A549 (cell line): ENCODE results near the gene NKX2-8. TPM values are rescaled to one million over a fixed set of nuclear protein-coding genes. Genes with fewer than 3 reads are reported as not detected.

ENCODE experiments used
- ATAC-seq, 2 experiments: fragments of 200-7000 bp in 1 of 2; fragments of >200 bp in 1 of 2; cut with Nextera tagmentation in 1 of 2; cut with Tn5 transposase in 1 of 2; 3 replicates each; pipeline versions ENCODE4 v1.8.0 to v1.9.1; 2018 to 2020; ENCODE audit warnings: mild to moderate bottlenecking in 1 of 2, moderate library complexity in 1 of 2
- CTCF ChIA-PET: fragments of 300-600 bp; sonication (Branson Sonifier 250); formaldehyde crosslinking; extraction: SDS; loops from one replicate; lab custom pipeline; 2021; ENCODE audit warnings: antibody characterized with exemption, inconsistent platforms; lab: Yijun Ruan, JAX
- POLR2A ChIA-PET: fragments of 350-600 bp; formaldehyde crosslinking; extraction: SDS; loops from one replicate; lab custom pipeline; 2021; ENCODE audit warnings: antibody characterized with exemption, inconsistent platforms; lab: Yijun Ruan, JAX
- DNase-seq, 2 experiments: peaks; one replicate each; pipeline versions ENCODE4 v3.0.0 to v3.0.0-alpha.2; 2011 to 2016; ENCODE audit warnings: low read depth in 1 of 2, low spot score in 1 of 2
- FAIRE-seq: peaks from 2 replicates; lab custom pipeline; 2011; peaks lifted over from hg19 to GRCh38; lab: Jason Lieb, UNC
- H3K27ac ChIP-seq, 2 experiments: fragments of >200 bp; sonication (Bioruptor Twin); formaldehyde crosslinking; 3 replicates each; pipeline ENCODE4 v1.5.1; 2016 to 2017
- H3K4me1 ChIP-seq: fragments of >200 bp; sonication (Bioruptor Twin); formaldehyde crosslinking; 3 replicates; pipeline ENCODE4 v1.6.1; 2016
- H3K4me2 ChIP-seq: fragments of >200 bp; sonication (Bioruptor Twin); formaldehyde crosslinking; 3 replicates; pipeline ENCODE4 v1.6.1; 2016
- H3K4me3 ChIP-seq: fragments of >200 bp; sonication (Bioruptor Twin); formaldehyde crosslinking; 3 replicates; pipeline ENCODE4 v1.5.1; 2016
- H3K9me3 ChIP-seq: fragments of >200 bp; sonication (Bioruptor Twin); formaldehyde crosslinking; 3 replicates; pipeline ENCODE4 v1.6.1; 2016
- BHLHE40 ChIP-seq: IDR thresholded peaks from 2 replicates; pipeline ENCODE4 v1.6.1; 2012; ENCODE audit warnings: low read depth, low read length, inconsistent platforms
- CHD4 ChIP-seq: fragments of 200-600 bp; sonication (generic); IDR thresholded peaks from 2 replicates; pipeline ENCODE4 v1.6.1; 2016; ENCODE audit warnings: antibody characterized with exemption, mild to moderate bottlenecking, borderline replicate concordance
- CTCF ChIP-seq: fragments of >200 bp; sonication (Bioruptor Twin); formaldehyde crosslinking; IDR thresholded peaks from 3 replicates; pipeline ENCODE4 v1.5.1; 2016
- ELK1 ChIP-seq: fragments of 150-350 bp; IDR thresholded peaks from 2 replicates; pipeline ENCODE4 v1.6.1; 2014; ENCODE audit warnings: low read depth, mild to moderate bottlenecking, low read length
- GATA3 ChIP-seq: IDR thresholded peaks from 2 replicates; pipeline ENCODE4 v1.6.1; 2012; ENCODE audit warnings: borderline replicate concordance
- HEYL ChIP-seq: fragments of 250-450 bp; sonication (Bioruptor Pico); IDR thresholded peaks from 2 replicates; pipeline ENCODE4 v1.8.0; 2021; ENCODE audit warnings: mild to moderate bottlenecking, moderate library complexity
- KDM5A ChIP-seq: fragments of 200-600 bp; sonication (generic); IDR thresholded peaks from 2 replicates; pipeline ENCODE4 v1.6.1; 2016; ENCODE audit warnings: antibody characterized with exemption, mild to moderate bottlenecking
- MAFK ChIP-seq: fragments of 450-650 bp; IDR thresholded peaks from 2 replicates; pipeline ENCODE4 v1.6.1; 2014; ENCODE audit not compliant: partially characterized antibody
- MAZ ChIP-seq: fragments of 150-350 bp; IDR thresholded peaks from 2 replicates; pipeline ENCODE4 v1.6.1; 2014; ENCODE audit warnings: antibody characterized with exemption, low read depth, low read length, borderline replicate concordance
- MYC ChIP-seq: IDR thresholded peaks from 2 replicates; pipeline ENCODE4 v1.6.1; 2012; ENCODE audit warnings: mild to moderate bottlenecking, inconsistent platforms, low read length, improper control_type of control experiment, borderline replicate concordance
- POLR2AphosphoS2 ChIP-seq: conservative IDR thresholded peaks from 2 replicates; pipeline ENCODE4 v1.6.1; 2012; ENCODE audit warnings: low read length, improper control_type of control experiment, inconsistent platforms
- RAD21 ChIP-seq, 2 experiments: fragments of >200 bp in 1 of 2; sonication (Bioruptor Twin) in 1 of 2; formaldehyde crosslinking in 1 of 2; IDR thresholded peaks in 1 of 2; conservative IDR thresholded peaks in 1 of 2; 2 replicates in 1 of 2; 3 replicates in 1 of 2; pipeline ENCODE4 v1.6.1; 2012 to 2018; ENCODE audit warnings: inconsistent platforms in 1 of 2
- RFX5 ChIP-seq: fragments of 450-650 bp; IDR thresholded peaks from 2 replicates; pipeline ENCODE4 v1.7.1; 2014; ENCODE audit warnings: antibody characterized with exemption, mild to moderate bottlenecking, moderate library complexity
- SMC3 ChIP-seq: fragments of >200 bp; sonication (Bioruptor Twin); formaldehyde crosslinking; IDR thresholded peaks from 3 replicates; pipeline ENCODE4 v1.6.1; 2018; ENCODE audit warnings: inconsistent platforms
- TFCP2L1 ChIP-seq: fragments of 250-450 bp; sonication (Bioruptor Pico); IDR thresholded peaks from 2 replicates; pipeline ENCODE4 v1.5.0; 2021; ENCODE audit warnings: mild to moderate bottlenecking
- ZC3H11A ChIP-seq: fragments of 450-650 bp; IDR thresholded peaks from 2 replicates; pipeline ENCODE4 v1.6.1; 2014; ENCODE audit warnings: antibody characterized with exemption, mild to moderate bottlenecking
- ZSCAN20 ChIP-seq: fragments of 250-450 bp; sonication (Bioruptor Pico); IDR thresholded peaks from 2 replicates; pipeline ENCODE4 v1.8.0; 2022; ENCODE audit warnings: mild to moderate bottlenecking, moderate library complexity
- WGBS: methylation state at CpG from one replicate; pipeline ENCODE4 v1.1.6; 2017; ENCODE audit errors: missing lambda C conversion rate; 5-methylcytosine and 5-hydroxymethylcytosine counted together
- polyA plus RNA-seq, 4 experiments: library from polyadenylated mRNA; depleted of rRNA in 3 of 4; stranded (reverse); fragments of >200 nt; fragmentation: RNase III in 1 of 4; extraction: RNeasy Plus Mini Kit Qiagen cat#74134 plus additional on column Dnase treatment in 1 of 4; gene quantifications; 2 replicates in 3 of 4; 3 replicates in 1 of 4; pipeline ENCODE4 v1.2.3, GENCODE V29; 2011 to 2017
- TF ChIP-seq, protein P1 (sequence below): fragments of >200 bp; sonication (Bioruptor Twin); formaldehyde crosslinking; IDR thresholded peaks from 3 replicates; pipeline ENCODE4 v1.6.1; 2016
- TF ChIP-seq, protein P2 (sequence below): fragments of >200 bp; sonication (Bioruptor Twin); formaldehyde crosslinking; IDR thresholded peaks from 2 replicates; pipeline ENCODE4 v1.6.1; 2016

Gene NKX2-8
- polyA plus RNA-seq, 2 of the 4 experiments (the other 2 are of a cell fraction): 0.58 to 0.68 TPM

- H3K27ac ChIP-seq: no peak overlapping the region
- ATAC-seq (peak; percentile 68 to 82; a peak in 4 of 6 replicates), FAIRE-seq (no peak), DNase-seq (peak; percentile 16 to 50)
- H3K9me3 ChIP-seq: no peaks in the 10 kb centered on the region
- POLR2A ChIA-PET: no interaction called here
- WGBS: 50% methylated on average over 9 of the region's 9 CpGs
- H3K4me2 ChIP-seq: peak overlapping the region; percentile 38; the same call in 2 of the 3 replicates
- H3K4me3 ChIP-seq: no peak overlapping the region
- CTCF ChIA-PET: interaction anchor here (0.7 to 6.6 kb wide), 14 partner anchors 12 to 593 kb away, joined by 3 to 112 read pairs (median 5); partner anchors contain the start of gene NKX2-8
- TF ChIP-seq RAD21 (conservative IDR thresholded peaks at IDR 0.05 in 1 of 2, IDR thresholded peaks at IDR 0.05 in 1 of 2): peak; percentile 62 to 64
- TF ChIP-seq SMC3: peak; percentile 41
- peak; percentile 76 for TF ChIP-seq CTCF
- no peak for TF ChIP-seq POLR2AphosphoS2
- H3K4me1 ChIP-seq: no peaks in the 10 kb centered on the region
Measured at GRCh38 chr14:36556811-36557433, 25.5 kb downstream of the NKX2-8 start.

GRCh38 chr14:36555998-36556743, 26.2 kb downstream of the NKX2-8 start:
- DNase-seq: no peak
- Histone ChIP-seq H3K27ac (no peak overlapping the region), H3K4me3 (no peak overlapping the region), H3K4me2 (no peak overlapping the region), H3K9me3 (no peaks in the 10 kb centered on the region), H3K4me1 (no peaks in the 10 kb centered on the region)
- no peak for ATAC-seq
- POLR2A ChIA-PET: no interaction called here
- TF ChIP-seq POLR2AphosphoS2: no peak
- TF ChIP-seq, protein P1, sequence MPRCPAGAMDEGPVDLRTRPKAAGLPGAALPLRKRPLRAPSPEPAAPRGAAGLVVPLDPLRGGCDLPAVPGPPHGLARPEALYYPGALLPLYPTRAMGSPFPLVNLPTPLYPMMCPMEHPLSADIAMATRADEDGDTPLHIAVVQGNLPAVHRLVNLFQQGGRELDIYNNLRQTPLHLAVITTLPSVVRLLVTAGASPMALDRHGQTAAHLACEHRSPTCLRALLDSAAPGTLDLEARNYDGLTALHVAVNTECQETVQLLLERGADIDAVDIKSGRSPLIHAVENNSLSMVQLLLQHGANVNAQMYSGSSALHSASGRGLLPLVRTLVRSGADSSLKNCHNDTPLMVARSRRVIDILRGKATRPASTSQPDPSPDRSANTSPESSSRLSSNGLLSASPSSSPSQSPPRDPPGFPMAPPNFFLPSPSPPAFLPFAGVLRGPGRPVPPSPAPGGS: no peak
- no peak for TF ChIP-seq MAFK
- TF ChIP-seq HEYL: no peak
- TF ChIP-seq RAD21 (conservative IDR thresholded peaks at IDR 0.05 in 1 of 2, IDR thresholded peaks at IDR 0.05 in 1 of 2): no peak
- no peak for TF ChIP-seq ZSCAN20 (CRISPR knock-in tag)
- TF ChIP-seq, protein P2, sequence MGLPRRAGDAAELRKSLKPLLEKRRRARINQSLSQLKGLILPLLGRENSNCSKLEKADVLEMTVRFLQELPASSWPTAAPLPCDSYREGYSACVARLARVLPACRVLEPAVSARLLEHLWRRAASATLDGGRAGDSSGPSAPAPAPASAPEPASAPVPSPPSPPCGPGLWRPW: no peak
- no peak for TF ChIP-seq CHD4
- no peak for TF ChIP-seq MYC
- no peak for TF ChIP-seq TFCP2L1 (CRISPR knock-in tag)
- TF ChIP-seq GATA3: no peak
- no peak for TF ChIP-seq BHLHE40
- no peak for TF ChIP-seq ZC3H11A
- no peak for TF ChIP-seq MAZ
- TF ChIP-seq ELK1: no peak
- no peak for TF ChIP-seq KDM5A
- no peak for TF ChIP-seq RFX5
- no peak for FAIRE-seq
- CTCF ChIA-PET: interaction anchor here (0.6 to 6.6 kb wide), 16 partner anchors 7 to 676 kb away, joined by 3 to 112 read pairs (median 6); partner anchors contain the start of gene NKX2-8
- whole genome bisulfite sequencing: 64% methylated on average over 6 of the region's 6 CpGs
